Stomach (tissue), 4 donors: ENCODE measurements around the gene FRAS1.

Experiments used
- POLR2A ChIP-seq, 4 donors: fragments of 450-650 bp; IDR thresholded peaks; one replicate each; pipeline ENCODE4 v1.6.1; 2016; ENCODE audit warnings: antibody characterized with exemption in 4 of 4, control low read depth in 2 of 4, mild to moderate bottlenecking in 1 of 4, moderate library complexity in 1 of 4
- POLR2AphosphoS5 ChIP-seq, 3 donors: sonication (generic); formaldehyde crosslinking; IDR thresholded peaks; one replicate each; pipeline ENCODE4 v1.6.1; 2016; ENCODE audit warnings: antibody characterized with exemption in 3 of 3
- TF ChIP-seq, protein P1 (sequence below), 7 experiments: fragments of 450-650 bp in 4 of 7; fragments of 200-600 bp in 3 of 7; sonication (generic) in 3 of 7; IDR thresholded peaks; one replicate each; pipeline ENCODE4 v1.5.1; 2016 to 2019; ENCODE audit warnings: antibody characterized with exemption in 7 of 7, control low read depth in 2 of 7, mild to moderate bottlenecking in 1 of 7

GRCh38 chr4:78225236-78225635, 168.1 kb downstream of the FRAS1 start:
- TF ChIP-seq, protein P1, sequence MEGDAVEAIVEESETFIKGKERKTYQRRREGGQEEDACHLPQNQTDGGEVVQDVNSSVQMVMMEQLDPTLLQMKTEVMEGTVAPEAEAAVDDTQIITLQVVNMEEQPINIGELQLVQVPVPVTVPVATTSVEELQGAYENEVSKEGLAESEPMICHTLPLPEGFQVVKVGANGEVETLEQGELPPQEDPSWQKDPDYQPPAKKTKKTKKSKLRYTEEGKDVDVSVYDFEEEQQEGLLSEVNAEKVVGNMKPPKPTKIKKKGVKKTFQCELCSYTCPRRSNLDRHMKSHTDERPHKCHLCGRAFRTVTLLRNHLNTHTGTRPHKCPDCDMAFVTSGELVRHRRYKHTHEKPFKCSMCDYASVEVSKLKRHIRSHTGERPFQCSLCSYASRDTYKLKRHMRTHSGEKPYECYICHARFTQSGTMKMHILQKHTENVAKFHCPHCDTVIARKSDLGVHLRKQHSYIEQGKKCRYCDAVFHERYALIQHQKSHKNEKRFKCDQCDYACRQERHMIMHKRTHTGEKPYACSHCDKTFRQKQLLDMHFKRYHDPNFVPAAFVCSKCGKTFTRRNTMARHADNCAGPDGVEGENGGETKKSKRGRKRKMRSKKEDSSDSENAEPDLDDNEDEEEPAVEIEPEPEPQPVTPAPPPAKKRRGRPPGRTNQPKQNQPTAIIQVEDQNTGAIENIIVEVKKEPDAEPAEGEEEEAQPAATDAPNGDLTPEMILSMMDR (IDR thresholded peaks at IDR 0.05), result no peak
- no peak for TF ChIP-seq POLR2A (IDR thresholded peaks at IDR 0.05)
- no peak for TF ChIP-seq POLR2AphosphoS5 (IDR thresholded peaks at IDR 0.05)
